Keratinocyte (primary cell): ENCODE results near the gene MTHFD1L. TPM values are rescaled to one million over a fixed set of nuclear protein-coding genes. Genes with fewer than 3 reads are reported as not detected.

ENCODE experiments used
- DNase-seq: peaks from one replicate; pipeline ENCODE4 v3.0.0-alpha.2; 2011; ENCODE audit warnings: low read depth, missing footprints, low spot score
- FAIRE-seq: peaks from 2 replicates; lab custom pipeline; 2011; peaks lifted over from hg19 to GRCh38; lab: Jason Lieb, UNC
- H2AFZ ChIP-seq: 2 replicates; pipeline ENCODE4 v1.6.0; 2012; ENCODE audit warnings: low read length, control low read depth, inconsistent platforms; ENCODE audit not compliant: control insufficient read depth
- H3K27ac ChIP-seq: 2 replicates; pipeline ENCODE4 v1.5.1; 2011; ENCODE audit warnings: low read length; ENCODE audit not compliant: control insufficient read depth, insufficient read depth
- H3K27me3 ChIP-seq: 3 replicates; pipeline ENCODE4 v1.6.0; 2011; ENCODE audit warnings: low read length; ENCODE audit not compliant: control insufficient read depth, insufficient read depth; ENCODE audit errors: extremely low read depth
- H3K36me3 ChIP-seq, 2 experiments: 2 replicates in 1 of 2; 3 replicates in 1 of 2; pipeline ENCODE4 v1.5.1; 2011; ENCODE audit warnings: low read length in 2 of 2, mild to moderate bottlenecking in 1 of 2; ENCODE audit not compliant: control insufficient read depth in 2 of 2, insufficient read depth in 2 of 2; ENCODE audit errors: extremely low read depth in 1 of 2
- H3K4me1 ChIP-seq: 3 replicates; pipeline ENCODE4 v1.5.1; 2011; ENCODE audit warnings: low read length; ENCODE audit not compliant: control insufficient read depth, insufficient read depth; ENCODE audit errors: extremely low read depth
- H3K4me2 ChIP-seq: 3 replicates; pipeline ENCODE4 v1.6.0; 2011; ENCODE audit warnings: low read depth, low read length; ENCODE audit not compliant: control insufficient read depth, insufficient read depth; ENCODE audit errors: extremely low read depth
- H3K4me3 ChIP-seq, 3 experiments: fragments of 200-600 bp in 1 of 3; sonication (generic) in 1 of 3; 2 replicates in 2 of 3; 3 replicates in 1 of 3; pipeline ENCODE4 v1.5.1; 2011 to 2016; ENCODE audit warnings: low read length in 3 of 3, mild to moderate bottlenecking in 3 of 3, control low read depth in 2 of 3, inconsistent platforms in 1 of 3, low read depth in 1 of 3, mixed read lengths in 1 of 3, mixed run types in 1 of 3, moderate library complexity in 1 of 3; ENCODE audit not compliant: control insufficient read depth in 2 of 3, insufficient read depth in 2 of 3; ENCODE audit errors: extremely low read depth in 1 of 3
- H3K79me2 ChIP-seq: 2 replicates; pipeline ENCODE4 v1.6.0; 2012; ENCODE audit warnings: low read length; ENCODE audit not compliant: control insufficient read depth, insufficient read depth
- H3K9ac ChIP-seq: 3 replicates; pipeline ENCODE4 v1.6.0; 2011; ENCODE audit warnings: low read length; ENCODE audit not compliant: control insufficient read depth, insufficient read depth; ENCODE audit errors: extremely low read depth
- H3K9me1 ChIP-seq: 3 replicates; pipeline ENCODE4 v1.6.0; 2011; ENCODE audit warnings: low read length; ENCODE audit not compliant: control insufficient read depth, insufficient read depth; ENCODE audit errors: extremely low read depth
- H3K9me3 ChIP-seq: 2 replicates; pipeline ENCODE4 v1.5.1; 2012; ENCODE audit warnings: low read depth, low read length; ENCODE audit not compliant: control insufficient read depth
- H4K20me1 ChIP-seq: 3 replicates; pipeline ENCODE4 v1.6.0; 2011; ENCODE audit warnings: low read length; ENCODE audit not compliant: control insufficient read depth, insufficient read depth; ENCODE audit errors: extremely low read depth
- EZH2 ChIP-seq: IDR thresholded peaks from one replicate; pipeline ENCODE4 v1.6.1; 2012; ENCODE audit warnings: inconsistent platforms, mild to moderate bottlenecking, low read length, moderate library complexity
- dilution Hi-C: fragments of 300-500 bp; cut with MboI; formaldehyde crosslinking; loops from one replicate; pipeline ENCODE4 v1.7.0; 2020; ENCODE audit warnings: low sequenced_read_pairs; ENCODE audit not compliant: extremely low pct_ligation_motif_present
- polyA plus RNA-seq, 5 experiments: library from polyadenylated mRNA; depleted of rRNA in 3 of 5; stranded (reverse) in 3 of 5; stranded (forward) in 1 of 5; unstranded in 1 of 5; fragments of >200 nt; gene quantifications; 1 replicate in 1 of 5; 2 replicates in 3 of 5; 3 replicates in 1 of 5; pipeline versions ENCODE4 v1.2.1 to v1.2.3, GENCODE V29; 2011 to 2012; ENCODE audit warnings: missing spikeins in 2 of 5, low read depth in 1 of 5, low replicate concordance in 1 of 5
- TF ChIP-seq, protein P1 (sequence below), 3 experiments: IDR thresholded peaks in 1 of 3; conservative IDR thresholded peaks in 1 of 3; optimal IDR thresholded peaks in 1 of 3; 2 replicates in 2 of 3; 3 replicates in 1 of 3; pipeline versions ENCODE3 to v1.5.1; 2011; ENCODE audit warnings: low read length in 3 of 3, mild to moderate bottlenecking in 3 of 3, moderate library complexity in 2 of 3, control low read depth in 1 of 3, inconsistent platforms in 1 of 3; ENCODE audit not compliant: insufficient read depth in 2 of 3; ENCODE audit errors: extremely low read depth in 1 of 3

MTHFD1L gene
- polyA plus RNA-seq, 1 donor (not counting 4 experiments of a cell fraction or from before 2014, with no cell fraction given) = 38.0 TPM

DNA sequence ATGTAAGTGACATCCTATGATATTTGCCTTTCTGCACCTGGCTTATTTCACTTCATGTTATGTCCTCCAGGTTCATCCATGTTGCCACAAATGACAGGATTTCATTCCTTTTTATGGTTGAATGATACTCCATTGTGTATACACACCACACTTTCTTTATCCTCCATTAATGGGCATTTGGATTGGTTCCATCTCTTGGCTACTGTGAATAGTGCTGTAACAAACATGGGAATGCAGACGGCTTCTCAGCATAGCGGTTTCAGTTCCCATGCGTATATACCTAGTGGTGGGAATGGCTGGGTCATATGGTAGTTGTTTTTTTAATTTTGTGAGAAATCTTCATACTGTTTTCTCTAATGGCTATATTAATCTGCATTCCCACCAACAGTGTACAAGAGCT, 14.8 kb downstream of the MTHFD1L start:
- FAIRE-seq = no peak
- peaks cover 24% of the 10 kb centered on the region for H3K4me1 ChIP-seq
- no peak for DNase-seq
- TF ChIP-seq EZH2 = no peak
- TF ChIP-seq, protein P1, sequence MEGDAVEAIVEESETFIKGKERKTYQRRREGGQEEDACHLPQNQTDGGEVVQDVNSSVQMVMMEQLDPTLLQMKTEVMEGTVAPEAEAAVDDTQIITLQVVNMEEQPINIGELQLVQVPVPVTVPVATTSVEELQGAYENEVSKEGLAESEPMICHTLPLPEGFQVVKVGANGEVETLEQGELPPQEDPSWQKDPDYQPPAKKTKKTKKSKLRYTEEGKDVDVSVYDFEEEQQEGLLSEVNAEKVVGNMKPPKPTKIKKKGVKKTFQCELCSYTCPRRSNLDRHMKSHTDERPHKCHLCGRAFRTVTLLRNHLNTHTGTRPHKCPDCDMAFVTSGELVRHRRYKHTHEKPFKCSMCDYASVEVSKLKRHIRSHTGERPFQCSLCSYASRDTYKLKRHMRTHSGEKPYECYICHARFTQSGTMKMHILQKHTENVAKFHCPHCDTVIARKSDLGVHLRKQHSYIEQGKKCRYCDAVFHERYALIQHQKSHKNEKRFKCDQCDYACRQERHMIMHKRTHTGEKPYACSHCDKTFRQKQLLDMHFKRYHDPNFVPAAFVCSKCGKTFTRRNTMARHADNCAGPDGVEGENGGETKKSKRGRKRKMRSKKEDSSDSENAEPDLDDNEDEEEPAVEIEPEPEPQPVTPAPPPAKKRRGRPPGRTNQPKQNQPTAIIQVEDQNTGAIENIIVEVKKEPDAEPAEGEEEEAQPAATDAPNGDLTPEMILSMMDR (optimal IDR thresholded peaks at IDR 0.05 in 1 of 3, IDR thresholded peaks at IDR 0.05 in 1 of 3, conservative IDR thresholded peaks at IDR 0.05 in 1 of 3; ENCODE audit: extremely low read depth in 1 of 3, insufficient read depth in 2 of 3, low read length in 3 of 3) = no peak
- dilution Hi-C loops = no loop called here
- no peaks in the 10 kb centered on the region for H4K20me1 ChIP-seq
- no peak overlapping the region for H3K4me3 ChIP-seq
- no peaks in the 10 kb centered on the region for H3K9me3 ChIP-seq
- peaks cover 10 to 33% of the 10 kb centered on the region in 2 experiments for H3K36me3 ChIP-seq
- H3K4me2 ChIP-seq = no peak overlapping the region
- no peak overlapping the region for H3K9ac ChIP-seq
- peaks cover 26% of the 10 kb centered on the region for H3K79me2 ChIP-seq
- H3K9me1 ChIP-seq = no peaks in the 10 kb centered on the region
- no peaks in the 10 kb centered on the region for H3K27me3 ChIP-seq
- no peak overlapping the region for H3K27ac ChIP-seq
- no peak overlapping the region for H2AFZ ChIP-seq

DNA sequence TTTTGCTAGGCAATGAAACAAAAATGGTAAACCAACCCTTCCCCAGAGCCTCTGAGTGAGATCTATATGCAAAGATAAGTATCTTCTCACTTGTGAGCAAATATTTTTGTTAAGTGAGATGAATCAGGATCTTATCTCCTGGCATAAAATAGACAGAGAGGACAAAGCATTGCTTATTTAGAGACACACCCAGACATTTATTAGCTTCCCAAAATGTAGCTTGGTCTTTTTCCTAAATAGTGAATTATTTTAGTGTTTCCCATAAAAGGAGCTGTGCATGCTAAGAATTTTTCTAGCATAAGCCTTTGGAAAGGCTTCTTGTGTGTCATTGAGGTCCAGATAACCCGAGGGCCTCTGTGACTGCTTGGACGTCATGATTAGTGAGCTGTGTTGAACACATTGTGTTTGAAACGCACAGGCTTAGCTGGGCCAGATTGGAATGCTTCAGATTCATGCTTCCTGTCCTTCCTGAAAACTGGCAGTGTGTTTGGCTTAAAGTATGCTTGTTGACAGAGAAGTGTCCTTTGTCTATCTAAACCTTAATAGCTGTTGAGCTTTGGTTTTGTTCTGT, 16.5 kb downstream of the MTHFD1L start:
- H3K27me3 ChIP-seq = no peaks in the 10 kb centered on the region
- H3K9ac ChIP-seq = peak overlapping the region; percentile 53
- H3K36me3 ChIP-seq = peaks cover 13 to 29% of the 10 kb centered on the region in 2 experiments
- peaks cover 18% of the 10 kb centered on the region for H3K4me1 ChIP-seq
- dilution Hi-C loops = no loop called here
- H3K4me2 ChIP-seq = peak overlapping the region; percentile 50
- peak overlapping the region in 1 of 3 experiments; percentile 25 for H3K4me3 ChIP-seq
- H4K20me1 ChIP-seq = no peaks in the 10 kb centered on the region
- H3K27ac ChIP-seq = peak overlapping the region; percentile 77
- H3K79me2 ChIP-seq = peaks cover 19% of the 10 kb centered on the region
- H3K9me1 ChIP-seq = no peaks in the 10 kb centered on the region
- DNase-seq (no peak), FAIRE-seq (peak; percentile 88)
- H2AFZ ChIP-seq = peak overlapping the region; percentile 41
- H3K9me3 ChIP-seq = no peaks in the 10 kb centered on the region
- TF ChIP-seq, protein P1 (optimal IDR thresholded peaks at IDR 0.05 in 1 of 3, IDR thresholded peaks at IDR 0.05 in 1 of 3, conservative IDR thresholded peaks at IDR 0.05 in 1 of 3; ENCODE audit: extremely low read depth in 1 of 3, insufficient read depth in 2 of 3, low read length in 3 of 3) = no peak
- TF ChIP-seq EZH2 = no peak
